Coronary artery (tissue), 2 donors: ENCODE data around the gene TSPOAP1.

ENCODE experiments used
- DNase-seq: peaks from one replicate; pipeline ENCODE4 v3.0.0-alpha.2; 2017; ENCODE audit warnings: low spot score
- H3K27ac ChIP-seq, 2 donors: fragments of 200-600 bp; sonication (generic); one replicate each; pipeline ENCODE4 v1.5.1; 2016 to 2019
- H3K4me3 ChIP-seq: fragments of 200-600 bp; sonication (generic); 2 replicates; pipeline ENCODE4 v1.5.1; 2016; ENCODE audit warnings: mild to moderate bottlenecking, moderate library complexity
- TF ChIP-seq, protein P1 (sequence below): fragments of 200-600 bp; sonication (generic); IDR thresholded peaks from one replicate; pipeline ENCODE4 v1.5.1; 2019; ENCODE audit warnings: antibody characterized with exemption

The TSPOAP1 gene, protein sequence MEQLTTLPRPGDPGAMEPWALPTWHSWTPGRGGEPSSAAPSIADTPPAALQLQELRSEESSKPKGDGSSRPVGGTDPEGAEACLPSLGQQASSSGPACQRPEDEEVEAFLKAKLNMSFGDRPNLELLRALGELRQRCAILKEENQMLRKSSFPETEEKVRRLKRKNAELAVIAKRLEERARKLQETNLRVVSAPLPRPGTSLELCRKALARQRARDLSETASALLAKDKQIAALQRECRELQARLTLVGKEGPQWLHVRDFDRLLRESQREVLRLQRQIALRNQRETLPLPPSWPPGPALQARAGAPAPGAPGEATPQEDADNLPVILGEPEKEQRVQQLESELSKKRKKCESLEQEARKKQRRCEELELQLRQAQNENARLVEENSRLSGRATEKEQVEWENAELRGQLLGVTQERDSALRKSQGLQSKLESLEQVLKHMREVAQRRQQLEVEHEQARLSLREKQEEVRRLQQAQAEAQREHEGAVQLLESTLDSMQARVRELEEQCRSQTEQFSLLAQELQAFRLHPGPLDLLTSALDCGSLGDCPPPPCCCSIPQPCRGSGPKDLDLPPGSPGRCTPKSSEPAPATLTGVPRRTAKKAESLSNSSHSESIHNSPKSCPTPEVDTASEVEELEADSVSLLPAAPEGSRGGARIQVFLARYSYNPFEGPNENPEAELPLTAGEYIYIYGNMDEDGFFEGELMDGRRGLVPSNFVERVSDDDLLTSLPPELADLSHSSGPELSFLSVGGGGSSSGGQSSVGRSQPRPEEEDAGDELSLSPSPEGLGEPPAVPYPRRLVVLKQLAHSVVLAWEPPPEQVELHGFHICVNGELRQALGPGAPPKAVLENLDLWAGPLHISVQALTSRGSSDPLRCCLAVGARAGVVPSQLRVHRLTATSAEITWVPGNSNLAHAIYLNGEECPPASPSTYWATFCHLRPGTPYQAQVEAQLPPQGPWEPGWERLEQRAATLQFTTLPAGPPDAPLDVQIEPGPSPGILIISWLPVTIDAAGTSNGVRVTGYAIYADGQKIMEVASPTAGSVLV (N-terminal part only)

DNA sequence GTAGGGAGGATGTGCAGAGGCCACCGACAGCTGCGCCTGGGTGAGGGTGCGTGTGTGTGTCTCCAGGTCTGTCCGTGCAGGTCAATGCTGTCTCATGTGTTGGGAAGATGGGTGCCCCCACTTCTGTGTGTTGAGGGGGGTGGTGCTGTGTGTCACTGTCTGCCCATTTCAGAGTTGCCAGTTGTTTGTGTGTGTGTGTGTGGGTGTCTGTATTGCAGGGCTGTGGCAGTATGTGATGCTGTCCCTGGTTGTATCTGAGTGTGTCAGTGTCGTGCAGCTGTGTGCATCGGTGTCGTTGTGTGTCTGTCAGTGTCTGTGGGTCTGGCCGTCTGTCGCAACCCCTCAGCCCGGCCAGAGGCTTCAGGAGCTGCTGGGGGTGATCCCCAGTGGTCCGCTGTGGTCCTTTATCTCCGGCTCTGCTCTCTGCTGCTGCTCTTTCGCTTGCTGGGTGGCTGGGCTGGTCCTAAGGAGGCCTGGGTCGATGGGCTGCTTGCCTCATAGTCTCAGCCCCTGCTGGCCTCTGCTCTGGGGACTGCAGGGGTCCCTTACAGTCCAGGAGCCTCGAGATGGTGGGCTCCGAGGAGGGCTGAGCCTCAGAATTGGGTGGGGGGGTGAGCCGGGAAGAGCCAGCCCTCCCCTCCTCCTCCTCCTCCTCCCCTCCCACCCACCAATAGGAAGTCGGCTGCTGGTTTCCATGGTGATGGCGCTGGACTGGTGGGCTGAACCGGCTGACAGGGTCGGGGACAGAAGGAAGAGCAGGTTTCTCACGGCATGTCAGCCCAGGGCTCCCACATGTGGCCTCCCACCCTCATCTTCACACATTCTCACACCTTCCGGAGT is at the start of gene TSPOAP1:
Gene TSPOAP1 (minus strand): TSS at position 601 of the 840 bp plus-strand sequence. CDS start 875 bp downstream, outside the sequence.
- TF ChIP-seq, protein P1, sequence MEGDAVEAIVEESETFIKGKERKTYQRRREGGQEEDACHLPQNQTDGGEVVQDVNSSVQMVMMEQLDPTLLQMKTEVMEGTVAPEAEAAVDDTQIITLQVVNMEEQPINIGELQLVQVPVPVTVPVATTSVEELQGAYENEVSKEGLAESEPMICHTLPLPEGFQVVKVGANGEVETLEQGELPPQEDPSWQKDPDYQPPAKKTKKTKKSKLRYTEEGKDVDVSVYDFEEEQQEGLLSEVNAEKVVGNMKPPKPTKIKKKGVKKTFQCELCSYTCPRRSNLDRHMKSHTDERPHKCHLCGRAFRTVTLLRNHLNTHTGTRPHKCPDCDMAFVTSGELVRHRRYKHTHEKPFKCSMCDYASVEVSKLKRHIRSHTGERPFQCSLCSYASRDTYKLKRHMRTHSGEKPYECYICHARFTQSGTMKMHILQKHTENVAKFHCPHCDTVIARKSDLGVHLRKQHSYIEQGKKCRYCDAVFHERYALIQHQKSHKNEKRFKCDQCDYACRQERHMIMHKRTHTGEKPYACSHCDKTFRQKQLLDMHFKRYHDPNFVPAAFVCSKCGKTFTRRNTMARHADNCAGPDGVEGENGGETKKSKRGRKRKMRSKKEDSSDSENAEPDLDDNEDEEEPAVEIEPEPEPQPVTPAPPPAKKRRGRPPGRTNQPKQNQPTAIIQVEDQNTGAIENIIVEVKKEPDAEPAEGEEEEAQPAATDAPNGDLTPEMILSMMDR = no peak
- no peak for DNase-seq
- Histone ChIP-seq H3K4me3 (no peak within 1 kb of the TSS), H3K27ac (no peak within 1 kb of the TSS)

DNA sequence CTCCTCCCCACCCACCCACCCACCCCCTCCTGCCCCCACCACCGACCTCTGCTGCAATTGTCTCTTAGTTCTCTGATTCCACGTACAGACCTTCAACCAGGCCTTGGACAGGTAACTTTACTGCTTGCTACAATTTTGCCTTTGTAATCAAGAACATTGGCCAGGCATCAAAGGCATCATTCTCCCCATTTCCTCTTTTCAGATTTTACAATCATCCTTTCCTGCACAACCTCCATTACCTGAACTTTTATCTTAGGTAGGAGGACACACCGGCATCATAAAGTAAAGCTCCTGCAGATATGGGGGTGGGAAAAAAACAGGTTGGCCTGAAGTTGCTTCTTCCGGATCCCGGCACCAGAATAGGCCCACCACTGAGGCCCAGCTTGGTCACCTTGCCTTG is 49.1 kb upstream of the TSPOAP1 start:
- Histone ChIP-seq H3K4me3 (no peak overlapping the region), H3K27ac (no peak overlapping the region)
- TF ChIP-seq, protein P1 = no peak
- no peak for DNase-seq

DNA sequence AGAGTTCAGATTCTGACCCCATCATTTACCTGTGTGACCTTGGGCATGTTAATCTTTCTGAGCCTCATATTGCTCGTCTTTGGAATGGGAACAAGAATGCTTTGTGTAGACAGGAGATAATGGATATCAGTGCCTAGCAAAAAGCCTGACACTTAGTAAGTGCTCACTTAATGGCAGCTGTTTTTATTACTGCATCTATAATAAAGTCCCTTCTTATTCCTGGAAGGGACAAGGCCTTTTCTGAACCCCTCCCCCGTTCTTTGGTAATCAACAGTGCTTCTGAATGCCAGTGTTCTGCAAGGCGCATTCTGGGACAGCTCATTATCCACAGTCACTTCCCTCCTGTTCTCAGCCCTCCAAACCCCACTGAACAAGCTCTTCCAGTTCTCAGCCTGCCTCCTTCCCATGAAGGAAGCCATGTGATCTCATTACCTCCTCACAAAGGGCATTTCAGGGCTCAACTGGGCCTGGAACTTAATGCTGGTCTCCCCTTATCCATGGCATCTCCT is 48.6 kb upstream of the TSPOAP1 start:
- no peak overlapping the region for H3K27ac ChIP-seq
- TF ChIP-seq, protein P1 = no peak
- DNase-seq = no peak

DNA sequence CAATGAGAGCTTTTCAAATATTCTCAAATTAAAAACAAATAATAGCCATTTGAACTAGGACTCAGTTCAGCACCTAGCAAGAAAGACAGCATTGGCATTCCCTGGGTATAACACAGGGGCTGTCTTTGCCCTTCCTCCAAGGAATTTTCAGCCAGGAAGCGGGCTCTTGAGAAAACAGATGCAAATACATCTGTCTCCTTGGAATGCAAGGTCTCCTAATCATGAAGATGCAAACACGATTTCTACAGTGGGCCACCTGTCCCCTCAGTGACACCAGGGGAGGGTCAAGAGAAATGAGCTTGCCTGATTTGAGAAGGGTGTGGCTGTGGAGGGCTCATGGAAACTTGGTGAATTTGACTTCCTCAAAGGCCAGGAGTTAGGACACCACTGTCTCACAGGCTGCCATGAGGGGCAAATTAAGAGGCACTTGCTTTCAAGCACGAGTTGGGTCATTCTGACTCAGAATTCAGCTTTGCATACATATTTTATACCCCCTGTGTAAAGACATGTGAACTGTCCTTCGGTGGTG is 47.9 kb upstream of the TSPOAP1 start:
- H3K27ac ChIP-seq = no peak overlapping the region
- TF ChIP-seq, protein P1 = no peak
- DNase-seq = no peak
- no peak overlapping the region for H3K4me3 ChIP-seq

More for the DNA sequence above, 48.6 kb upstream of the TSPOAP1 start:
- H3K4me3 ChIP-seq = no peak overlapping the region

DNA sequence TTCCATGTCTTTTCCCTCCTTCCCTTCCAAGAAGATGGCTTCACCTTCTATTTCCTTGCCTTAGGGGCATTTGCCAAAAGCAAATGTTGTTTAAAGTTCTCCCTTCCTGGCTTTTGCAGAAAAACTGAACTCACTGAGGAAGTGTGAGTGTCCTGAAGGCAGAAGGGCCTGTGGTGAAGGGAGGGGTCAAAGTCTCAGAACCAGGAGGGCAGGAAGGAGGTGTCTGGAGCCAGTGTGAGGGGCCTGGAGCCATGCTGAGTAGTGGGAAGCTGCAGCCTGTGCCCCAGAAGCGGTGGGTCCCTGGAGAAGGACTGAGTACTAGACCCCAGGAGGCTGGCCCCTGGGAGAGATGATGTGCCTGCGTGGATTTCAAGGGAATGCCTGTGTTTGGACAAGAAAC is 47.2 kb upstream of the TSPOAP1 start:
- Histone ChIP-seq H3K27ac (no peak overlapping the region), H3K4me3 (no peak overlapping the region)
- TF ChIP-seq, protein P1 = no peak
- DNase-seq = no peak

DNA sequence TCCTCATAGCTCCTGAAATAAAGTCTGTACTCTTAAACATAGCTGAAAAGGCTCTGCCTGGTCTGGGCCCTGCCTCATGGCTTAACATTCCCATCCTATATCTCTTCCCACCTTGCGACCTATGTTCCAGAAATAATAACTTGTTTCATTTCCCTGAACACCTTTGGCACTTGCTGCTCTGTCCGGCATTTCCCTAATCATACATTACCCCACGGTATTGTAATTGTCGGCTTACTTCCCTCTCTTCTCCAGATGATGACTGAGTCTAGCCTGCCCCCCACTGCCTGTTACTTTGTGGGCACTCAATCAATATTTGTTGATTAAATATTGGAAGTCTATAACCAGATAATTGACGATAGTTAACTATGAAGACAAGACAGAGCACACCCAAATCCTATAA is 46.7 kb upstream of the TSPOAP1 start:
- no peak for DNase-seq
- no peak overlapping the region for H3K4me3 ChIP-seq
- H3K27ac ChIP-seq = no peak overlapping the region
- TF ChIP-seq, protein P1 = no peak
